GM12864 (cell line): ENCODE measurements around the gene HMSD.

Experiments used
- DNase-seq: peaks from one replicate; pipeline ENCODE4 v3.0.0-alpha.2; 2011; ENCODE audit warnings: low read depth
- H3K4me3 ChIP-seq: 2 replicates; pipeline ENCODE4 v1.5.1; 2011; ENCODE audit warnings: mild to moderate bottlenecking, low read depth, low read length, control low read depth
- TF ChIP-seq, protein P1 (sequence below): IDR thresholded peaks from 2 replicates; pipeline ENCODE4 v1.5.1; 2011; ENCODE audit warnings: low read depth, mild to moderate bottlenecking, moderate library complexity, low read length, control low read depth, inconsistent platforms; ENCODE audit errors: missing control alignments

The HMSD gene

DNA sequence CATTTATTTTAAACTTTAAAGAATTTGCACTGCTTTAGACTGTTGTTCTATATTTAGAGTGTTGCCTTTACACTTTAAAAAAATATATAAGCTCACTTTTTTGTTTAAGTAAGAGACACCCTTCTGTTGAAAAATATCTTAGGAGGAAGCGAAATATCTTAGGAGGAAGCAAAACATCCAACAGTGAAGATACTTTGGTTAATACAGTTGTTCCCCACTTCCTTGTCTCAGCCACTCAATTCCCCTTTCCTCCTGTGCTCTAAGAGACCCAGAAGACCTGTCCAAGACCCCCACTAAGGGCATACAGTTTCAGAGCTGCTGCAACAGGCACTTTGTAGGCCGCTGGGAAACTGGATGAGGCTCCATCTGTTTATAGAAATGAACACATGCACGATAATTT is 26.5 kb downstream of the HMSD start:
- H3K4me3 ChIP-seq: no peak overlapping the region
- TF ChIP-seq, protein P1, sequence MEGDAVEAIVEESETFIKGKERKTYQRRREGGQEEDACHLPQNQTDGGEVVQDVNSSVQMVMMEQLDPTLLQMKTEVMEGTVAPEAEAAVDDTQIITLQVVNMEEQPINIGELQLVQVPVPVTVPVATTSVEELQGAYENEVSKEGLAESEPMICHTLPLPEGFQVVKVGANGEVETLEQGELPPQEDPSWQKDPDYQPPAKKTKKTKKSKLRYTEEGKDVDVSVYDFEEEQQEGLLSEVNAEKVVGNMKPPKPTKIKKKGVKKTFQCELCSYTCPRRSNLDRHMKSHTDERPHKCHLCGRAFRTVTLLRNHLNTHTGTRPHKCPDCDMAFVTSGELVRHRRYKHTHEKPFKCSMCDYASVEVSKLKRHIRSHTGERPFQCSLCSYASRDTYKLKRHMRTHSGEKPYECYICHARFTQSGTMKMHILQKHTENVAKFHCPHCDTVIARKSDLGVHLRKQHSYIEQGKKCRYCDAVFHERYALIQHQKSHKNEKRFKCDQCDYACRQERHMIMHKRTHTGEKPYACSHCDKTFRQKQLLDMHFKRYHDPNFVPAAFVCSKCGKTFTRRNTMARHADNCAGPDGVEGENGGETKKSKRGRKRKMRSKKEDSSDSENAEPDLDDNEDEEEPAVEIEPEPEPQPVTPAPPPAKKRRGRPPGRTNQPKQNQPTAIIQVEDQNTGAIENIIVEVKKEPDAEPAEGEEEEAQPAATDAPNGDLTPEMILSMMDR: no peak
- DNase-seq: no peak

- TF ChIP-seq, protein P1: no peak
- no peak for DNase-seq
- H3K4me3 ChIP-seq: no peak overlapping the region
These were observed 27.9 kb downstream of the HMSD start for GRCh38 chr18:63977040-63977439.

GRCh38 chr18:63979409-63979920 is 30.4 kb downstream of the HMSD start:
- no peak for DNase-seq
- TF ChIP-seq, protein P1: peak; percentile 88
- no peak overlapping the region for H3K4me3 ChIP-seq

GRCh38 chr18:63980027-63980426 is 30.9 kb downstream of the HMSD start:
- TF ChIP-seq, protein P1: no peak
- DNase-seq: no peak
- no peak overlapping the region for H3K4me3 ChIP-seq

GRCh38 chr18:63980896-63981460 is 31.9 kb downstream of the HMSD start:
- TF ChIP-seq, protein P1: no peak
- no peak overlapping the region for H3K4me3 ChIP-seq
- DNase-seq: no peak

GRCh38 chr18:63981719-63982118 is 32.6 kb downstream of the HMSD start:
- DNase-seq: no peak
- TF ChIP-seq, protein P1: no peak
- H3K4me3 ChIP-seq: no peak overlapping the region

DNA sequence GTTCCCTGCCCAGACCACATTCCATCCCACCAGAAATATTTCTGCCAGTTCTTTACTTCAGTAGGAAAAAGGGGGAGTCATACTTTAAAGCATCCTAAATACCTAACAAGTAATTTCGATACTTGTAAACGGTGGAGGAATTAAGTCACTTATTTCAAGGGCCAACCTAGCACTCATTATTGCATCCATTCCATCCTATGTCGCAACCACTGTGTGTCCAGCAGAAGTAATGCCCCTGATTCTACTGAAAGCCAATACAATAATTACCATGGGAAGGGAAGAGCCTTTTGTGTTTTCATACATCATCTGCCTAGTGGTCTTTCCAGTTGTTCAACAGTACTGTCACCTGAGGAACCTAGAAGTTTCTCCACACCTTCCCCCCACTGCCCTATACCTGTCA is 33.3 kb downstream of the HMSD start:
- no peak for DNase-seq
- no peak overlapping the region for H3K4me3 ChIP-seq
- TF ChIP-seq, protein P1: no peak
